AG09309 (cell line): ENCODE measurements around the gene SLBP.

ENCODE experiments used
- DNase-seq: peaks from one replicate; pipeline ENCODE4 v3.0.0-alpha.2; 2010; ENCODE audit warnings: low read depth
- H3K4me3 ChIP-seq: 2 replicates; pipeline ENCODE4 v1.5.1; 2011; ENCODE audit warnings: mild to moderate bottlenecking, low read depth, low read length, moderate library complexity; ENCODE audit not compliant: control insufficient read depth
- CTCF ChIP-seq: IDR thresholded peaks from 2 replicates; pipeline ENCODE4 v1.5.1; 2011; ENCODE audit warnings: mild to moderate bottlenecking, low read depth, low read length, inconsistent platforms; ENCODE audit not compliant: insufficient read depth, control insufficient read depth; ENCODE audit errors: missing control alignments

SLBP gene

GRCh38 chr4:1695913-1696312, 16.2 kb downstream of the SLBP start:
- no peak for DNase-seq
- H3K4me3 ChIP-seq: no peak overlapping the region
- no peak for TF ChIP-seq CTCF

- peak; percentile 91 for TF ChIP-seq CTCF
- DNase-seq: no peak
- no peak overlapping the region for H3K4me3 ChIP-seq
Observed at GRCh38 chr4:1693131-1693896, 18.8 kb downstream of the SLBP start.

- TF ChIP-seq CTCF: no peak
- H3K4me3 ChIP-seq: no peak overlapping the region
- DNase-seq: no peak
Observed at GRCh38 chr4:1691737-1692373, 20.3 kb downstream of the SLBP start.

- no peak overlapping the region for H3K4me3 ChIP-seq
- no peak for DNase-seq
- no peak for TF ChIP-seq CTCF
Observed at GRCh38 chr4:1690698-1691097, 21.4 kb downstream of the SLBP start.

GRCh38 chr4:1686440-1687036, 25.6 kb downstream of the SLBP start:
- DNase-seq: no peak

More at GRCh38 chr4:1686440-1687036, 25.6 kb downstream of the SLBP start:
- H3K4me3 ChIP-seq: no peak overlapping the region
- TF ChIP-seq CTCF: no peak
